Measurements from ENCODE around the gene GPR156.

DNA sequence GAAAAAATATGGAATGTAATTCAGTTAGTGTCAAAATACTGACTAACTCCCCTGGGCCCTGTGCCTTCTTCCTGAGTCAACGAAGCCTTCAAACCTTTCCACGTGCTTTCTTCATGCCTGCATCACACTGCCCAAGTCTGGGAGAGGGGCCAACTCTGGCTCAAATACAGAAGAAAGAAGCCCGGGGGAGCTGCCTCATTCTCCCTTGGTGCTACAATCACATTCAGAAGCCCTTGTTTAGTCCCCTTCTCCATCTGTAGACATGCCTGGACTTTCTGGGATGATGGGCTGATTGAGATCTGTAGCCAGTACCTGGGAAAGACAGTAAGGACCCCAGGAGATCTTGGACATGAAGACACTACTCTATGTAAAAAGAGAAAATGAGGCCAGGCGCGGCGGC lies 113.0 kb downstream of the GPR156 start:
- TF ChIP-seq ASH2L (IDR thresholded peaks at IDR 0.05; ENCODE audit: borderline replicate concordance, low read depth) (no peak), POLR2AphosphoS5 (IDR thresholded peaks at IDR 0.05; ENCODE audit: low read length) (no peak), RFX5 (IDR thresholded peaks at IDR 0.05; ENCODE audit: low read depth, low read length) (no peak), MTA2 (IDR thresholded peaks at IDR 0.05; ENCODE audit: low read depth) (no peak), RAD21 (IDR thresholded peaks at IDR 0.05; ENCODE audit: insufficient read depth, low read depth, low read length) (no peak), POLR2A (IDR thresholded peaks at IDR 0.05; ENCODE audit: low read depth, low read length) (no peak), JUND (IDR thresholded peaks at IDR 0.05; ENCODE audit: low read depth, low read length) (no peak), CREM (IDR thresholded peaks at IDR 0.05; ENCODE audit: low read depth) (no peak), CEBPB (IDR thresholded peaks at IDR 0.05; ENCODE audit: borderline replicate concordance in 1 of 2, low read depth in 2 of 2, low read length in 2 of 2) (no peak)
- TF ChIP-seq, protein P1, sequence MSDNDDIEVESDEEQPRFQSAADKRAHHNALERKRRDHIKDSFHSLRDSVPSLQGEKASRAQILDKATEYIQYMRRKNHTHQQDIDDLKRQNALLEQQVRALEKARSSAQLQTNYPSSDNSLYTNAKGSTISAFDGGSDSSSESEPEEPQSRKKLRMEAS (IDR thresholded peaks at IDR 0.05; ENCODE audit: low read depth, low read length): no peak
- TF ChIP-seq, protein P2, sequence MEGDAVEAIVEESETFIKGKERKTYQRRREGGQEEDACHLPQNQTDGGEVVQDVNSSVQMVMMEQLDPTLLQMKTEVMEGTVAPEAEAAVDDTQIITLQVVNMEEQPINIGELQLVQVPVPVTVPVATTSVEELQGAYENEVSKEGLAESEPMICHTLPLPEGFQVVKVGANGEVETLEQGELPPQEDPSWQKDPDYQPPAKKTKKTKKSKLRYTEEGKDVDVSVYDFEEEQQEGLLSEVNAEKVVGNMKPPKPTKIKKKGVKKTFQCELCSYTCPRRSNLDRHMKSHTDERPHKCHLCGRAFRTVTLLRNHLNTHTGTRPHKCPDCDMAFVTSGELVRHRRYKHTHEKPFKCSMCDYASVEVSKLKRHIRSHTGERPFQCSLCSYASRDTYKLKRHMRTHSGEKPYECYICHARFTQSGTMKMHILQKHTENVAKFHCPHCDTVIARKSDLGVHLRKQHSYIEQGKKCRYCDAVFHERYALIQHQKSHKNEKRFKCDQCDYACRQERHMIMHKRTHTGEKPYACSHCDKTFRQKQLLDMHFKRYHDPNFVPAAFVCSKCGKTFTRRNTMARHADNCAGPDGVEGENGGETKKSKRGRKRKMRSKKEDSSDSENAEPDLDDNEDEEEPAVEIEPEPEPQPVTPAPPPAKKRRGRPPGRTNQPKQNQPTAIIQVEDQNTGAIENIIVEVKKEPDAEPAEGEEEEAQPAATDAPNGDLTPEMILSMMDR (IDR thresholded peaks at IDR 0.05 in 2 of 3, conservative IDR thresholded peaks at IDR 0.05 in 1 of 3; ENCODE audit: control insufficient read depth in 2 of 3, extremely low read depth in 1 of 3, insufficient read depth in 1 of 3, low read depth in 3 of 3, low read length in 3 of 3): no peak
- TF ChIP-seq, protein P3, sequence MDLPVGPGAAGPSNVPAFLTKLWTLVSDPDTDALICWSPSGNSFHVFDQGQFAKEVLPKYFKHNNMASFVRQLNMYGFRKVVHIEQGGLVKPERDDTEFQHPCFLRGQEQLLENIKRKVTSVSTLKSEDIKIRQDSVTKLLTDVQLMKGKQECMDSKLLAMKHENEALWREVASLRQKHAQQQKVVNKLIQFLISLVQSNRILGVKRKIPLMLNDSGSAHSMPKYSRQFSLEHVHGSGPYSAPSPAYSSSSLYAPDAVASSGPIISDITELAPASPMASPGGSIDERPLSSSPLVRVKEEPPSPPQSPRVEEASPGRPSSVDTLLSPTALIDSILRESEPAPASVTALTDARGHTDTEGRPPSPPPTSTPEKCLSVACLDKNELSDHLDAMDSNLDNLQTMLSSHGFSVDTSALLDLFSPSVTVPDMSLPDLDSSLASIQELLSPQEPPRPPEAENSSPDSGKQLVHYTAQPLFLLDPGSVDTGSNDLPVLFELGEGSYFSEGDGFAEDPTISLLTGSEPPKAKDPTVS (IDR thresholded peaks at IDR 0.05; ENCODE audit: low read depth, low read length): no peak
- TF ChIP-seq, protein P4, sequence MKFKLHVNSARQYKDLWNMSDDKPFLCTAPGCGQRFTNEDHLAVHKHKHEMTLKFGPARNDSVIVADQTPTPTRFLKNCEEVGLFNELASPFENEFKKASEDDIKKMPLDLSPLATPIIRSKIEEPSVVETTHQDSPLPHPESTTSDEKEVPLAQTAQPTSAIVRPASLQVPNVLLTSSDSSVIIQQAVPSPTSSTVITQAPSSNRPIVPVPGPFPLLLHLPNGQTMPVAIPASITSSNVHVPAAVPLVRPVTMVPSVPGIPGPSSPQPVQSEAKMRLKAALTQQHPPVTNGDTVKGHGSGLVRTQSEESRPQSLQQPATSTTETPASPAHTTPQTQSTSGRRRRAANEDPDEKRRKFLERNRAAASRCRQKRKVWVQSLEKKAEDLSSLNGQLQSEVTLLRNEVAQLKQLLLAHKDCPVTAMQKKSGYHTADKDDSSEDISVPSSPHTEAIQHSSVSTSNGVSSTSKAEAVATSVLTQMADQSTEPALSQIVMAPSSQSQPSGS (IDR thresholded peaks at IDR 0.05; ENCODE audit: low read length): no peak

Data from GM12878 (cell line).